ENCODE results near the gene NRBP1. TPM values are rescaled to one million over a fixed set of nuclear protein-coding genes. Genes with fewer than 3 reads are reported as not detected.

NRBP1 gene
- total and polyA plus RNA-seq, 2 of the 8 experiments (the other 6 are each of a cell fraction or from before 2014, with no cell fraction given) = 115 to 145 TPM

DNA sequence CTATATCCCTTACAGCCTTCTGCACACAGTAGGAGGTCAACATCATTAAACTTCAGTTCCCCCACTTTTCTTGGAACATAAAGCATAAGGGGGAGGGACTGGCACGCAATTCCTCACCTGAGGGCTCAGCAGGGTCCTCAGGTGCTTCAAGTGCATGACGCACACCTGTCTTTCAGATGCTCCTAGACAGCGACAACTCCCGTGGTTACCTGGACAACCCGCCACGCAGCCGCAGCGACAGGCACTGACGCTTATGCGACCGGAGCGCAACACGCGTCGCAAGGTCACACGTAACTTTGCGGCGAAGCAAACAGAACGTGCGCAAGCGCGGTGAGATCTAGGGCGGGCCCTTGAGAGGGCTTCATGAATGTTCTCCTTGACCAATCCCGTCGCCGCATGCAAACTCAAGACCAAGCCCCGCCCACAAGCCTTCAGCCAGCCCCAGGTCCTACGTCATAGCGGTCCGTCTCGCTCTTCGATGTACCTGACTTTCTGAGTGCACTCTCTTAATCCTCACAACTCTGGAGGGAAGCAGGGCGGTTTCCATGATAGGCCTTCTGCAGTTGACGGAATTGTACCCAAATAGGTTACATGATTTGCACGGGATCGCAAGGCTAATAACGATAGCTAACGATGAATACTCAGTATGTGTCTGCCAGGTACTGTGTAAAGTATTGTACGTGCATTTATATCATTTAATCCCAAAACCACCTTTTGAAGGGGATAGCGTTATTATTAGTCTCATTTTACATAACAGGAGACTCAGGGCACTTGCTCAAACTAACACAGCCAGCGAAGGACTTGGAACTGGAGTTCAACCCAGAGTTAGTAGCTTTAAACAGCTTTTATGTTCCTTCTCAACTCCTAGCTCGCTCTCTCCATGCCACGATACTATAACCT is 61.3 kb downstream of the NRBP1 start, which contains the start of gene IFT172 (continued):
- peak; percentile 81 for TF ChIP-seq SRF (IDR thresholded peaks at IDR 0.05; ENCODE audit: low read depth, low read length)

Small RNA genes within 50 kb of the gene (small RNA-seq; reads per million reads assigned to genes)
- gene RNU6-986P (ENCODE audit: insufficient read depth) = not detected

Other genes starting within 250 kb of the NRBP1 start
- 103 and 109 TPM in 2 replicates for gene ATRAID, start 216.6 kb upstream of the NRBP1 start, total RNA-seq (2021; fragmentation: NEBNext Ultra II Directional; extraction: Animal tissue kit (Norgen Biotek cat#: 25700))
- gene ATRAID, start 216.6 kb upstream of the NRBP1 start, polyA plus RNA-seq (2011; rRNA removed) = 242 and 280 TPM in 2 replicates
- gene SLC5A6, start 216.4 kb upstream of the NRBP1 start, total RNA-seq (2021; fragmentation: NEBNext Ultra II Directional; extraction: Animal tissue kit (Norgen Biotek cat#: 25700)) = 118 and 123 TPM in 2 replicates
- gene SLC5A6, start 216.4 kb upstream of the NRBP1 start, polyA plus RNA-seq (2011; rRNA removed) = 183 and 329 TPM in 2 replicates
- gene CAD, start 211.3 kb upstream of the NRBP1 start, total RNA-seq (2021; fragmentation: NEBNext Ultra II Directional; extraction: Animal tissue kit (Norgen Biotek cat#: 25700)) = 146 and 147 TPM in 2 replicates
- 130 and 197 TPM in 2 replicates for gene CAD, start 211.3 kb upstream of the NRBP1 start, polyA plus RNA-seq (2011; rRNA removed)
- gene SLC30A3, start 165.6 kb upstream of the NRBP1 start, total RNA-seq (2021; fragmentation: NEBNext Ultra II Directional; extraction: Animal tissue kit (Norgen Biotek cat#: 25700)) = 15.2 and 16.1 TPM in 2 replicates
- 30.7 and 48.7 TPM in 2 replicates for gene SLC30A3, start 165.6 kb upstream of the NRBP1 start, polyA plus RNA-seq (2011; rRNA removed)
- 1.4 TPM in 2 replicates for gene DNAJC5G, start 153.2 kb upstream of the NRBP1 start, total RNA-seq (2021; fragmentation: NEBNext Ultra II Directional; extraction: Animal tissue kit (Norgen Biotek cat#: 25700))
- gene DNAJC5G, start 153.2 kb upstream of the NRBP1 start, polyA plus RNA-seq (2011; rRNA removed) = 0.75 and 0.83 TPM in 2 replicates
- gene TRIM54, start 146.2 kb upstream of the NRBP1 start, total RNA-seq (2021; fragmentation: NEBNext Ultra II Directional; extraction: Animal tissue kit (Norgen Biotek cat#: 25700)) = 3.9 and 4.2 TPM in 2 replicates
- gene TRIM54, start 146.2 kb upstream of the NRBP1 start, polyA plus RNA-seq (2011; rRNA removed) = 5.8 and 6.1 TPM in 2 replicates
- gene UCN, start 120.2 kb upstream of the NRBP1 start, total RNA-seq (2021; fragmentation: NEBNext Ultra II Directional; extraction: Animal tissue kit (Norgen Biotek cat#: 25700)) = not detected in 2 replicates
- 0.35 and 0.93 TPM in 2 replicates for gene UCN, start 120.2 kb upstream of the NRBP1 start, polyA plus RNA-seq (2011; rRNA removed)
- 45.2 and 46.1 TPM in 2 replicates for gene MPV17, start 105.5 kb upstream of the NRBP1 start, total RNA-seq (2021; fragmentation: NEBNext Ultra II Directional; extraction: Animal tissue kit (Norgen Biotek cat#: 25700))
- gene MPV17, start 105.5 kb upstream of the NRBP1 start, polyA plus RNA-seq (2011; rRNA removed) = 148 and 181 TPM in 2 replicates
- gene GTF3C2, start 71.9 kb upstream of the NRBP1 start, total RNA-seq (2021; fragmentation: NEBNext Ultra II Directional; extraction: Animal tissue kit (Norgen Biotek cat#: 25700)) = 118 and 129 TPM in 2 replicates
- gene GTF3C2, start 71.9 kb upstream of the NRBP1 start, polyA plus RNA-seq (2011; rRNA removed) = 121 and 127 TPM in 2 replicates
- 63.2 and 66.0 TPM in 2 replicates for gene EIF2B4, start 58.3 kb upstream of the NRBP1 start, total RNA-seq (2021; fragmentation: NEBNext Ultra II Directional; extraction: Animal tissue kit (Norgen Biotek cat#: 25700))
- 60.0 and 61.0 TPM in 2 replicates for gene EIF2B4, start 58.3 kb upstream of the NRBP1 start, polyA plus RNA-seq (2011; rRNA removed)
- 54.9 and 59.1 TPM in 2 replicates for gene SNX17, start 58.0 kb upstream of the NRBP1 start, total RNA-seq (2021; fragmentation: NEBNext Ultra II Directional; extraction: Animal tissue kit (Norgen Biotek cat#: 25700))
- gene SNX17, start 58.0 kb upstream of the NRBP1 start, polyA plus RNA-seq (2011; rRNA removed) = 66.2 and 76.8 TPM in 2 replicates
- 17.3 and 18.8 TPM in 2 replicates for gene ZNF513, start 47.9 kb upstream of the NRBP1 start, total RNA-seq (2021; fragmentation: NEBNext Ultra II Directional; extraction: Animal tissue kit (Norgen Biotek cat#: 25700))
- gene ZNF513, start 47.9 kb upstream of the NRBP1 start, polyA plus RNA-seq (2011; rRNA removed) = 29.5 and 35.0 TPM in 2 replicates
- gene PPM1G, start 19.0 kb upstream of the NRBP1 start, total RNA-seq (2021; fragmentation: NEBNext Ultra II Directional; extraction: Animal tissue kit (Norgen Biotek cat#: 25700)) = 201 and 203 TPM in 2 replicates
- gene PPM1G, start 19.0 kb upstream of the NRBP1 start, polyA plus RNA-seq (2011; rRNA removed) = 73.3 and 85.5 TPM in 2 replicates
- 50.1 and 55.4 TPM in 2 replicates for gene KRTCAP3, start 13.8 kb downstream of the NRBP1 start, total RNA-seq (2021; fragmentation: NEBNext Ultra II Directional; extraction: Animal tissue kit (Norgen Biotek cat#: 25700))
- 72.5 and 114 TPM in 2 replicates for gene KRTCAP3, start 13.8 kb downstream of the NRBP1 start, polyA plus RNA-seq (2011; rRNA removed)
- 14.0 and 15.9 TPM in 2 replicates for gene IFT172, start 61.1 kb downstream of the NRBP1 start, total RNA-seq (2021; fragmentation: NEBNext Ultra II Directional; extraction: Animal tissue kit (Norgen Biotek cat#: 25700))
- gene IFT172, start 61.1 kb downstream of the NRBP1 start, polyA plus RNA-seq (2011; rRNA removed) = 12.9 and 13.5 TPM in 2 replicates
- 13.4 and 14.7 TPM in 2 replicates for gene FNDC4, start 66.6 kb downstream of the NRBP1 start, total RNA-seq (2021; fragmentation: NEBNext Ultra II Directional; extraction: Animal tissue kit (Norgen Biotek cat#: 25700))
- gene FNDC4, start 66.6 kb downstream of the NRBP1 start, polyA plus RNA-seq (2011; rRNA removed) = 14.0 and 14.1 TPM in 2 replicates
- 0.57 and 1.2 TPM in 2 replicates for gene GCKR, start 68.2 kb downstream of the NRBP1 start, total RNA-seq (2021; fragmentation: NEBNext Ultra II Directional; extraction: Animal tissue kit (Norgen Biotek cat#: 25700))
- gene GCKR, start 68.2 kb downstream of the NRBP1 start, polyA plus RNA-seq (2011; rRNA removed) = 0.30 and 0.33 TPM in 2 replicates
- gene ZNF512, start 154.4 kb downstream of the NRBP1 start, total RNA-seq (2021; fragmentation: NEBNext Ultra II Directional; extraction: Animal tissue kit (Norgen Biotek cat#: 25700)) = 37.9 and 39.2 TPM in 2 replicates
- gene ZNF512, start 154.4 kb downstream of the NRBP1 start, polyA plus RNA-seq (2011; rRNA removed) = 13.1 and 17.6 TPM in 2 replicates
- gene CCDC121, start 200.4 kb downstream of the NRBP1 start, total RNA-seq (2021; fragmentation: NEBNext Ultra II Directional; extraction: Animal tissue kit (Norgen Biotek cat#: 25700)) = 1.5 and 2.0 TPM in 2 replicates
- 0.68 and 0.94 TPM in 2 replicates for gene CCDC121, start 200.4 kb downstream of the NRBP1 start, polyA plus RNA-seq (2011; rRNA removed)
- gene GPN1, start 200.4 kb downstream of the NRBP1 start, total RNA-seq (2021; fragmentation: NEBNext Ultra II Directional; extraction: Animal tissue kit (Norgen Biotek cat#: 25700)) = 35.3 and 43.5 TPM in 2 replicates
- gene GPN1, start 200.4 kb downstream of the NRBP1 start, polyA plus RNA-seq (2011; rRNA removed) = 27.6 and 38.7 TPM in 2 replicates
- 21.8 and 22.2 TPM in 2 replicates for gene SUPT7L, start 235.0 kb downstream of the NRBP1 start, total RNA-seq (2021; fragmentation: NEBNext Ultra II Directional; extraction: Animal tissue kit (Norgen Biotek cat#: 25700))
- gene SUPT7L, start 235.0 kb downstream of the NRBP1 start, polyA plus RNA-seq (2011; rRNA removed) = 24.6 and 26.6 TPM in 2 replicates
- 18.4 and 18.8 TPM in 2 replicates for gene SLC4A1AP, start 235.3 kb downstream of the NRBP1 start, total RNA-seq (2021; fragmentation: NEBNext Ultra II Directional; extraction: Animal tissue kit (Norgen Biotek cat#: 25700))
- 8.1 and 8.3 TPM in 2 replicates for gene SLC4A1AP, start 235.3 kb downstream of the NRBP1 start, polyA plus RNA-seq (2011; rRNA removed)

Measured in H1 (cell line).